IMR-90 (cell line): Measurements from ENCODE around the gene NEURL1. TPM values are rescaled to one million over a fixed set of nuclear protein-coding genes. Genes with fewer than 3 reads are reported as not detected.

ENCODE experiments used
- ATAC-seq: fragments of 200-7000 bp; cut with Tn5 transposase; 2 replicates; pipeline ENCODE4 v1.9.1; 2020; ENCODE audit warnings: low read depth, mild to moderate bottlenecking, moderate library complexity
- BruUV-seq: library from RNA; stranded (reverse); fragments of 400-500 nt; replicated peaks from 2 replicates; lab custom pipeline; 2021; lab: Mats Ljungman, UMichigan
- CTCF ChIA-PET: fragments of 300-600 bp; formaldehyde crosslinking; extraction: SDS; loops from one replicate; lab custom pipeline; 2021; ENCODE audit warnings: antibody characterized with exemption; lab: Yijun Ruan, JAX
- POLR2A ChIA-PET: fragments of 300-600 bp; sonication (Branson Sonifier 250); formaldehyde crosslinking; loops from one replicate; lab custom pipeline; 2022; ENCODE audit warnings: antibody characterized with exemption; ENCODE audit not compliant: unreplicated experiment; lab: Charles Lee
- DNase-seq: peaks from one replicate; pipeline ENCODE4 v3.0.0; 2013
- H2AFZ ChIP-seq: replicated peaks from 2 replicates; pipeline ENCODE3; 2013; ENCODE audit warnings: low read length, mild to moderate bottlenecking; ENCODE audit not compliant: poor library complexity
- H2AK5ac ChIP-seq: 2 replicates; pipeline ENCODE4 v1.6.1; 2013; ENCODE audit warnings: low read depth, low read length, inconsistent platforms
- H2AK9ac ChIP-seq: replicated peaks from 2 replicates; pipeline ENCODE3; 2013; ENCODE audit warnings: mild to moderate bottlenecking, low read depth, low read length, moderate library complexity; ENCODE audit not compliant: poor library complexity
- H2BK120ac ChIP-seq: 2 replicates; pipeline ENCODE4 v1.6.1; 2013; ENCODE audit warnings: low read depth, low read length, inconsistent platforms
- H2BK15ac ChIP-seq: 3 replicates; pipeline ENCODE4 v1.6.1; 2013; ENCODE audit warnings: low read depth, low read length, inconsistent platforms
- H2BK20ac ChIP-seq: 2 replicates; pipeline ENCODE4 v1.6.1; 2013; ENCODE audit warnings: low read depth, mild to moderate bottlenecking, inconsistent platforms, low read length, moderate library complexity
- H2BK5ac ChIP-seq: 2 replicates; pipeline ENCODE4 v1.6.1; 2013; ENCODE audit warnings: mild to moderate bottlenecking, low read depth, low read length, inconsistent platforms; ENCODE audit not compliant: poor library complexity, severe bottlenecking
- H3K14ac ChIP-seq: replicated peaks from 2 replicates; pipeline ENCODE4 v1.6.1; 2013; ENCODE audit warnings: low read depth, low read length, inconsistent platforms
- H3K18ac ChIP-seq: 2 replicates; pipeline ENCODE4 v1.6.1; 2013; ENCODE audit warnings: low read depth, low read length, control low read depth
- H3K23ac ChIP-seq: 2 replicates; pipeline ENCODE4 v1.6.1; 2013; ENCODE audit warnings: low read depth, low read length, inconsistent platforms
- H3K27ac ChIP-seq: 2 replicates; pipeline ENCODE4 v1.5.1; 2013; ENCODE audit warnings: mild to moderate bottlenecking, control low read depth, low read length; ENCODE audit not compliant: insufficient read depth
- H3K27me3 ChIP-seq: 2 replicates; pipeline ENCODE4 v1.6.1; 2013; ENCODE audit warnings: low read length; ENCODE audit not compliant: control insufficient read depth, insufficient read depth
- H3K36me3 ChIP-seq: 2 replicates; pipeline ENCODE4 v1.6.1; 2013; ENCODE audit warnings: low read length, mixed read lengths; ENCODE audit not compliant: control insufficient read depth, insufficient read depth
- H3K4ac ChIP-seq: 2 replicates; pipeline ENCODE4 v1.6.1; 2013; ENCODE audit warnings: low read depth, low read length, inconsistent platforms
- H3K4me1 ChIP-seq: 2 replicates; pipeline ENCODE4 v1.6.1; 2013; ENCODE audit warnings: low read length, mixed read lengths; ENCODE audit not compliant: control insufficient read depth, insufficient read depth
- H3K4me2 ChIP-seq: 2 replicates; pipeline ENCODE4 v1.6.1; 2013; ENCODE audit warnings: low read depth, mild to moderate bottlenecking, control low read depth, low read length, moderate library complexity
- H3K4me3 ChIP-seq: 2 replicates; pipeline ENCODE4 v1.5.1; 2013; ENCODE audit warnings: low read depth, mild to moderate bottlenecking, control low read depth, low read length, moderate library complexity; ENCODE audit not compliant: insufficient read depth
- H3K56ac ChIP-seq: 2 replicates; pipeline ENCODE4 v1.6.1; 2013; ENCODE audit warnings: low read length, inconsistent platforms; ENCODE audit not compliant: insufficient read depth; ENCODE audit errors: extremely low read depth
- H3K79me1 ChIP-seq, 2 experiments: 2 replicates each; pipeline ENCODE4 v1.6.1; 2013; ENCODE audit warnings: low read length in 2 of 2, inconsistent platforms in 1 of 2, low read depth in 1 of 2
- H3K9ac ChIP-seq: 2 replicates; pipeline ENCODE4 v1.6.1; 2013; ENCODE audit warnings: low read depth, low read length, control low read depth
- H3K9me1 ChIP-seq: 2 replicates; pipeline ENCODE4 v1.6.1; 2013; ENCODE audit warnings: low read length, inconsistent platforms; ENCODE audit not compliant: insufficient read depth
- H3K9me3 ChIP-seq: 2 replicates; pipeline ENCODE4 v1.6.1; 2013; ENCODE audit warnings: low read length; ENCODE audit not compliant: control insufficient read depth, insufficient read depth
- H4K20me1 ChIP-seq: 2 replicates; pipeline ENCODE4 v1.6.1; 2013; ENCODE audit warnings: low read length, inconsistent platforms; ENCODE audit not compliant: insufficient read depth
- H4K5ac ChIP-seq: 2 replicates; pipeline ENCODE4 v1.6.1; 2013; ENCODE audit warnings: mild to moderate bottlenecking, low read depth, low read length, control low read depth
- H4K8ac ChIP-seq, 2 experiments: 2 replicates each; pipeline ENCODE4 v1.6.1; 2013; ENCODE audit warnings: low read depth in 2 of 2, low read length in 2 of 2, control low read depth in 1 of 2, inconsistent platforms in 1 of 2
- H4K91ac ChIP-seq: 2 replicates; pipeline ENCODE4 v1.6.1; 2013; ENCODE audit warnings: low read depth, low read length, inconsistent platforms; ENCODE audit not compliant: insufficient read depth
- MAZ ChIP-seq: IDR thresholded peaks from 2 replicates; pipeline ENCODE4 v1.6.1; 2012; ENCODE audit warnings: low read depth, mild to moderate bottlenecking, low read length, improper control_type of control experiment, moderate library complexity, borderline replicate concordance
- MXI1 ChIP-seq: IDR thresholded peaks from 2 replicates; pipeline ENCODE4 v1.6.1; 2012; ENCODE audit warnings: low read depth, mild to moderate bottlenecking, low read length, moderate library complexity, borderline replicate concordance
- RAD21 ChIP-seq: IDR thresholded peaks from 2 replicates; pipeline ENCODE4 v1.6.1; 2012; ENCODE audit warnings: low read length, improper control_type of control experiment
- SMC3 ChIP-seq: fragments of 150-350 bp; IDR thresholded peaks from 2 replicates; pipeline ENCODE4 v1.6.1; 2016; ENCODE audit warnings: low read depth, mild to moderate bottlenecking, antibody characterized with exemption, low read length, moderate library complexity
- WGBS, 2 experiments: methylation state at CpG; one replicate each; pipeline versions ENCODE4 v1.1.5 to v1.1.7; 2013; ENCODE audit warnings: missing lambda C conversion rate in 2 of 2; ENCODE audit not compliant: insufficient read length in 1 of 2; ENCODE audit errors: extremely low coverage in 2 of 2; 5-methylcytosine and 5-hydroxymethylcytosine counted together
- dilution Hi-C: fragments of 300-500 bp; cut with HindIII; formaldehyde crosslinking; loops from one replicate; pipeline ENCODE4 v1.14.3; 2018; ENCODE audit warnings: low sequenced_read_pairs; ENCODE audit not compliant: unreplicated experiment
- in situ Hi-C: fragments of 300-500 bp; cut with MboI; formaldehyde crosslinking; loops from 3 replicates; pipeline ENCODE4 v1.14.3; 2019; ENCODE audit warnings: low sequenced_read_pairs, inconsistent platforms, mixed read lengths
- intact Hi-C: fragments of 100-400 bp; cut with micrococcal nuclease; formaldehyde crosslinking; loops from 2 replicates; pipeline ENCODE4 v1.10.0; 2022
- polyA plus RNA-seq, 3 experiments: library from polyadenylated mRNA; depleted of rRNA; stranded (reverse); fragments of >200 nt; gene quantifications; 2 replicates each; pipeline ENCODE4 v1.2.3, GENCODE V29; 2012; ENCODE audit warnings: low replicate concordance in 1 of 3
- total RNA-seq: library from RNA; depleted of rRNA; stranded (reverse); fragments of >200 nt; gene quantifications from 2 replicates; pipeline ENCODE4 v1.2.3, GENCODE V29; 2012
- TF ChIP-seq, protein P1 (sequence below): fragments of 150-350 bp; IDR thresholded peaks from 2 replicates; pipeline ENCODE4 v1.6.1; 2017; ENCODE audit warnings: mild to moderate bottlenecking, antibody characterized with exemption, low read length, low read depth
- TF ChIP-seq, protein P2 (sequence below): conservative IDR thresholded peaks from 2 replicates; pipeline ENCODE4 v1.5.1; 2012; ENCODE audit warnings: mild to moderate bottlenecking, low read depth, low read length, improper control_type of control experiment

NEURL1 gene
- total and polyA plus RNA-seq, 2 of the 4 experiments (the other 2 are of a cell fraction), result 0.36 to 0.82 TPM

DNA sequence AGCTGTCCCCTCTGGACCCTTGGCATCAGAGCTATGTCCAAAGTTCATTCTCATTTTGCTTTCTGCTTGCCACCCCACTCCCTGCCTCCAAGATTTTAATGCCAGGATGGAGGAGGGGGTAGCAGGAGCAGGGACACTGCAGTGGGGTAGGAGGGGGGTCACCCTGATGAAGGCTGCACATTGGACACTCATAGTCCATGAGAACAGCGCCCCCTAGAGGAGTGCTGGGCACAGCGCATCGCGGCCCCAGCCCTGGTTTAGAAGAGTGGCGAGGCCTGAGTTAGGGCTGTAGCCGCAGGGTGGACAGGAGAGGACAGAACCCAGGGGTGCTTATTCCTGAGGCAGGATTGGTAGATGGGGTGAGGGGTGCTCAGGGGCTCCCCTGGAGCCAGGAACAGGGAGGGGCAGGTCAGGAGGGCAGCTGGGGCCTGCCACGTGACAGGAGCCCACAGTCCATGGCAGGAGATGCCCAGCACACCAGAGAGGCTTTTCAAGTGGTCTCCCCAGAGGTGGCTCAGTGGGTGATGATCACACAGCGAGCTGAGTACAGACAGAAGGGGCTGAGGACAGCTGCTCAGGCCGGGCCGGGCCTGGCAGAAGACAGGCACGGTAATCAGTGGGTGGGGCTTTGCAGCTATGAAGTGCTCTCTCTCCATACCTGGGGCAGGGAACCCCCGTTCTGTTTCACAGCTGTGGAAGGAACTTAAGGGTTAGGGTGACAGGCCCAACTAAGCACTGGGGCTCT is 71.4 kb downstream of the NEURL1 start:
- H2AK9ac ChIP-seq, result peak overlapping the region; percentile 39
- H4K91ac ChIP-seq, result no peak overlapping the region
- H3K27ac ChIP-seq, result no peak overlapping the region
- 0 out of 2 replicates have a peak, but pooled peaks cover under 1% of the 10 kb centered on the region for H3K9me1 ChIP-seq
- no peak overlapping the region for H2AK5ac ChIP-seq
- intact Hi-C loops (no loop called here), in situ Hi-C loops (no loop called here), dilution Hi-C loops (no loop called here)
- H4K20me1 ChIP-seq, result no peaks in the 10 kb centered on the region
- POLR2A ChIA-PET, result no interaction called here
- WGBS, 2 experiments, result 60% methylated on average over 1 of the region's 12 CpGs; no CpG with 5 or more reads in 1 of the 2 experiments
- H3K4me2 ChIP-seq, result no peak overlapping the region
- no peak overlapping the region for H3K18ac ChIP-seq
- no peak overlapping the region for H2BK20ac ChIP-seq
- no TSS peak for BruUV-seq
- H2BK5ac ChIP-seq, result no peak overlapping the region
- H3K9me3 ChIP-seq, result peaks cover 3% of the 10 kb centered on the region
- no peak overlapping the region for H3K4me3 ChIP-seq
- no peak overlapping the region for H2BK120ac ChIP-seq
- ATAC-seq, result peak; percentile 54
- no peak for DNase-seq
- H4K8ac ChIP-seq, result no peak overlapping the region
- H2AFZ ChIP-seq, result no peak overlapping the region
- no peak overlapping the region for H3K14ac ChIP-seq
- H3K27me3 ChIP-seq, result peaks cover 63% of the 10 kb centered on the region
- CTCF ChIA-PET, result interaction anchor here (0.9 to 1.0 kb wide), 2 partner anchors 12 to 102 kb away, joined by 3 to 6 read pairs; no protein-coding TSS in a partner anchor
- H3K9ac ChIP-seq, result no peak overlapping the region
- TF ChIP-seq RAD21 (peak; percentile 46), MXI1 (no peak), SMC3 (0 out of 2 replicates have a peak, but pooled peaks have one; percentile 11), MAZ (no peak)
- TF ChIP-seq, protein P1, sequence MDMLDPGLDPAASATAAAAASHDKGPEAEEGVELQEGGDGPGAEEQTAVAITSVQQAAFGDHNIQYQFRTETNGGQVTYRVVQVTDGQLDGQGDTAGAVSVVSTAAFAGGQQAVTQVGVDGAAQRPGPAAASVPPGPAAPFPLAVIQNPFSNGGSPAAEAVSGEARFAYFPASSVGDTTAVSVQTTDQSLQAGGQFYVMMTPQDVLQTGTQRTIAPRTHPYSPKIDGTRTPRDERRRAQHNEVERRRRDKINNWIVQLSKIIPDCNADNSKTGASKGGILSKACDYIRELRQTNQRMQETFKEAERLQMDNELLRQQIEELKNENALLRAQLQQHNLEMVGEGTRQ, result no peak
- TF ChIP-seq, protein P2, sequence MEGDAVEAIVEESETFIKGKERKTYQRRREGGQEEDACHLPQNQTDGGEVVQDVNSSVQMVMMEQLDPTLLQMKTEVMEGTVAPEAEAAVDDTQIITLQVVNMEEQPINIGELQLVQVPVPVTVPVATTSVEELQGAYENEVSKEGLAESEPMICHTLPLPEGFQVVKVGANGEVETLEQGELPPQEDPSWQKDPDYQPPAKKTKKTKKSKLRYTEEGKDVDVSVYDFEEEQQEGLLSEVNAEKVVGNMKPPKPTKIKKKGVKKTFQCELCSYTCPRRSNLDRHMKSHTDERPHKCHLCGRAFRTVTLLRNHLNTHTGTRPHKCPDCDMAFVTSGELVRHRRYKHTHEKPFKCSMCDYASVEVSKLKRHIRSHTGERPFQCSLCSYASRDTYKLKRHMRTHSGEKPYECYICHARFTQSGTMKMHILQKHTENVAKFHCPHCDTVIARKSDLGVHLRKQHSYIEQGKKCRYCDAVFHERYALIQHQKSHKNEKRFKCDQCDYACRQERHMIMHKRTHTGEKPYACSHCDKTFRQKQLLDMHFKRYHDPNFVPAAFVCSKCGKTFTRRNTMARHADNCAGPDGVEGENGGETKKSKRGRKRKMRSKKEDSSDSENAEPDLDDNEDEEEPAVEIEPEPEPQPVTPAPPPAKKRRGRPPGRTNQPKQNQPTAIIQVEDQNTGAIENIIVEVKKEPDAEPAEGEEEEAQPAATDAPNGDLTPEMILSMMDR, result peak; percentile 47
- H3K23ac ChIP-seq, result no peak overlapping the region
- no peak overlapping the region for H4K5ac ChIP-seq
- H3K56ac ChIP-seq, result no peak overlapping the region
- no peak overlapping the region for H3K4ac ChIP-seq
- no peaks in the 10 kb centered on the region; the same call in 1 of the 2 replicates for H3K4me1 ChIP-seq
- no peaks in the 10 kb centered on the region for H3K79me1 ChIP-seq
- no peak overlapping the region for H2BK15ac ChIP-seq
- no peaks in the 10 kb centered on the region for H3K36me3 ChIP-seq
